Uterus (tissue), 4 donors: ENCODE results near the gene CDKAL1. TPM values are rescaled to one million over a fixed set of nuclear protein-coding genes. Genes with fewer than 3 reads are reported as not detected.

Experiments used
- DNase-seq, 2 donors: peaks; one replicate each; pipeline ENCODE4 v3.0.0-alpha.2; 2019 to 2020
- H3K27ac ChIP-seq, 2 donors: fragments of 200-600 bp; sonication (generic); 1 replicate in 1 of 2; 2 replicates in 1 of 2; pipeline ENCODE4 v1.5.1; 2016 to 2018
- H3K27me3 ChIP-seq, 2 donors: fragments of 200-600 bp; sonication (generic); one replicate each; pipeline ENCODE4 v1.5.1; 2018 to 2019; ENCODE audit warnings: control low read depth in 1 of 2
- H3K36me3 ChIP-seq, 2 donors: fragments of 200-600 bp; sonication (generic); one replicate each; pipeline ENCODE4 v1.5.1; 2019; ENCODE audit warnings: control low read depth in 1 of 2
- H3K4me1 ChIP-seq, 2 donors: fragments of 200-600 bp; sonication (generic); one replicate each; pipeline ENCODE4 v1.5.1; 2018 to 2019; ENCODE audit warnings: control low read depth in 1 of 2
- H3K4me3 ChIP-seq, 2 donors: fragments of 200-600 bp; sonication (generic); 1 replicate in 1 of 2; 2 replicates in 1 of 2; pipeline ENCODE4 v1.5.1; 2018 to 2019; ENCODE audit warnings: mild to moderate bottlenecking in 1 of 2
- H3K9me3 ChIP-seq, 2 donors: fragments of 200-600 bp; sonication (generic); one replicate each; pipeline ENCODE4 v1.5.1; 2019; ENCODE audit warnings: control low read depth in 1 of 2
- POLR2A ChIP-seq, 2 donors: fragments of 450-650 bp; IDR thresholded peaks; one replicate each; pipeline ENCODE4 v1.6.1; 2016; ENCODE audit warnings: antibody characterized with exemption in 2 of 2, mild to moderate bottlenecking in 1 of 2, moderate library complexity in 1 of 2
- intact Hi-C: fragments of 100-400 bp; cut with DNase I; formaldehyde crosslinking; loops from one replicate; pipeline ENCODE4 v1.15.1; 2023; ENCODE audit warnings: low total_unique reads
- total RNA-seq, 4 donors: library from RNA; depleted of rRNA in 3 of 4; stranded (reverse); fragments of >200 nt in 3 of 4; gene quantifications; one replicate each; pipeline versions ENCODE4 v1.1.0 to v1.2.4, GENCODE V29; 2014 to 2023
- TF ChIP-seq, protein P1 (sequence below), 4 experiments: fragments of 200-600 bp in 2 of 4; fragments of 450-650 bp in 2 of 4; sonication (generic) in 2 of 4; IDR thresholded peaks; one replicate each; pipeline ENCODE4 v1.5.1; 2016 to 2019; ENCODE audit warnings: antibody characterized with exemption in 4 of 4, mild to moderate bottlenecking in 2 of 4, moderate library complexity in 1 of 4
- donor health status: DM: yes; HTN: yes; CAD: no.

CDKAL1 gene
- total RNA-seq, 4 donors from 2014 or later, result 5.0 to 51.7 (median 18.9) TPM

- H3K4me3 ChIP-seq, result no peak overlapping the region
- no peak for DNase-seq
- H3K36me3 ChIP-seq, result no peaks in the 10 kb centered on the region
- no peaks in the 10 kb centered on the region for H3K4me1 ChIP-seq
- no peaks in the 10 kb centered on the region for H3K27me3 ChIP-seq
- intact Hi-C loops, result no loop called here
- no peaks in the 10 kb centered on the region for H3K9me3 ChIP-seq
- H3K27ac ChIP-seq, result no peak overlapping the region
- TF ChIP-seq, protein P1, sequence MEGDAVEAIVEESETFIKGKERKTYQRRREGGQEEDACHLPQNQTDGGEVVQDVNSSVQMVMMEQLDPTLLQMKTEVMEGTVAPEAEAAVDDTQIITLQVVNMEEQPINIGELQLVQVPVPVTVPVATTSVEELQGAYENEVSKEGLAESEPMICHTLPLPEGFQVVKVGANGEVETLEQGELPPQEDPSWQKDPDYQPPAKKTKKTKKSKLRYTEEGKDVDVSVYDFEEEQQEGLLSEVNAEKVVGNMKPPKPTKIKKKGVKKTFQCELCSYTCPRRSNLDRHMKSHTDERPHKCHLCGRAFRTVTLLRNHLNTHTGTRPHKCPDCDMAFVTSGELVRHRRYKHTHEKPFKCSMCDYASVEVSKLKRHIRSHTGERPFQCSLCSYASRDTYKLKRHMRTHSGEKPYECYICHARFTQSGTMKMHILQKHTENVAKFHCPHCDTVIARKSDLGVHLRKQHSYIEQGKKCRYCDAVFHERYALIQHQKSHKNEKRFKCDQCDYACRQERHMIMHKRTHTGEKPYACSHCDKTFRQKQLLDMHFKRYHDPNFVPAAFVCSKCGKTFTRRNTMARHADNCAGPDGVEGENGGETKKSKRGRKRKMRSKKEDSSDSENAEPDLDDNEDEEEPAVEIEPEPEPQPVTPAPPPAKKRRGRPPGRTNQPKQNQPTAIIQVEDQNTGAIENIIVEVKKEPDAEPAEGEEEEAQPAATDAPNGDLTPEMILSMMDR (IDR thresholded peaks at IDR 0.05), result no peak
- TF ChIP-seq POLR2A (IDR thresholded peaks at IDR 0.05), result no peak
These were observed 598.2 kb downstream of the CDKAL1 start for GRCh38 chr6:21132446-21132845.

DNA sequence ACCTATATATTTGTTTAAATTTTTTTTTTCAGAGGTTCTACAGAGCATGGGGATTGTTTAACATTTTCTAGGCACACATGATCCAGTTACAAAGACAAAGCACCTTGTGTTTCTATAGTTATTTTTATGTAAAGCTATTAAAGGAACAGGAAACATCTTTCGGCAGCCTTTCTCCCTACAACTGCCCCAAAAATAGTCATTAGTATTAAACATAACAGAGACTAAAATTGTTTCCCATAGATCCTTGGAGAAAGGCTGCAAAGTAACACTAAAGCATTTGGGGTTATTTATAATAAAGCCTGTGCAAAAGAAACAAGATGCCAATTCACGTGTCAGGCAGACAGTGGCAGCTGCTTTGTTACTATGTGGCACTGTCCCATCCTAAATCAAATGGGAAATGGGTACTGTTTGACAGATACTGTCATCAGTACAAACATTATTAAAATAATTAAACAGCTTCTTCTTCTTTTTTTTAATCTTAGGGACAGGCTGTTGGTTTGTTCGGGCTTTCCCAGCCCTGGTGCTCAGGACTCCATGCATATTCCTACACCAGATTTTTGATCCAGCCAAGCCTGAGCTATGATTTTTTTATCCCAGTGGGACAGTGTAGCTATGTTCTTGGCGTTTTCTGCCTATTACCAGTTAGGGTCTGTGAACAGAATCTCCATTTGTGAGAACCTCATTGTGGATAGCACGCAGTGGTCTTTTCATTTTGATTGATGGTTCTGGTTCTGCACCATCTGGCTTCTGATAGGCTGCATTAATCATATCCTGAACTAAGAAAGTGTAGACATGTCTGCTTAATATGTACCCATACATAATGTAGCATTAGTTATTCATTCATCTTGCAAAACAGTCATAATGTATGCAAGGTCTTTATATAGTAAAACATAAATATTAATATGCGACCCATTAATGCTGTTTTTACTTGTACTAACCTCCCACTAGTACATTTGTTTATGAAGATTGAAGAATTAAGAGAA lies 598.9 kb downstream of the CDKAL1 start:
- H3K27me3 ChIP-seq, result no peaks in the 10 kb centered on the region
- no peaks in the 10 kb centered on the region for H3K4me1 ChIP-seq
- no peaks in the 10 kb centered on the region for H3K9me3 ChIP-seq
- no peak overlapping the region for H3K4me3 ChIP-seq
- intact Hi-C loops, result no loop called here
- no peaks in the 10 kb centered on the region for H3K36me3 ChIP-seq
- H3K27ac ChIP-seq, result no peak overlapping the region
- TF ChIP-seq, protein P1 (IDR thresholded peaks at IDR 0.05), result no peak
- TF ChIP-seq POLR2A (IDR thresholded peaks at IDR 0.05), result no peak
- no peak for DNase-seq

- Histone ChIP-seq H3K9me3 (no peaks in the 10 kb centered on the region), H3K27me3 (no peaks in the 10 kb centered on the region), H3K36me3 (no peaks in the 10 kb centered on the region), H3K4me3 (no peak overlapping the region), H3K4me1 (peaks cover 0 to 2% of the 10 kb centered on the region in 2 donors), H3K27ac (no peak overlapping the region)
- no peak for DNase-seq
- no peak for TF ChIP-seq POLR2A (IDR thresholded peaks at IDR 0.05)
- TF ChIP-seq, protein P1 (IDR thresholded peaks at IDR 0.05), result no peak
- intact Hi-C loops, result no loop called here
These were observed 599.6 kb downstream of the CDKAL1 start for GRCh38 chr6:21133901-21134300.

- intact Hi-C loops, result no loop called here
- DNase-seq, result no peak
- Histone ChIP-seq H3K9me3 (no peaks in the 10 kb centered on the region), H3K36me3 (no peaks in the 10 kb centered on the region), H3K27ac (no peak overlapping the region), H3K4me3 (no peak overlapping the region), H3K4me1 (peaks cover 0 to 6% of the 10 kb centered on the region in 2 donors), H3K27me3 (no peaks in the 10 kb centered on the region)
- TF ChIP-seq, protein P1 (IDR thresholded peaks at IDR 0.05), result no peak
- TF ChIP-seq POLR2A (IDR thresholded peaks at IDR 0.05), result no peak
These were observed 600.1 kb downstream of the CDKAL1 start for GRCh38 chr6:21134356-21134755.

- intact Hi-C loops, result no loop called here
- peaks cover 0 to 8% of the 10 kb centered on the region in 2 donors for H3K4me1 ChIP-seq
- no peak for DNase-seq
- no peak overlapping the region for H3K4me3 ChIP-seq
- TF ChIP-seq, protein P1 (IDR thresholded peaks at IDR 0.05), result no peak
- no peak for TF ChIP-seq POLR2A (IDR thresholded peaks at IDR 0.05)
- H3K27ac ChIP-seq, result no peak overlapping the region
- no peaks in the 10 kb centered on the region for H3K27me3 ChIP-seq
- H3K9me3 ChIP-seq, result no peaks in the 10 kb centered on the region
- H3K36me3 ChIP-seq, result no peaks in the 10 kb centered on the region
These were observed 601.3 kb downstream of the CDKAL1 start for GRCh38 chr6:21135484-21136013.
